Measurements from ENCODE around the gene MMP2. TPM values are rescaled to one million over a fixed set of nuclear protein-coding genes. Genes with fewer than 3 reads are reported as not detected.
A peak's percentile ranks its signal among the peaks of the same experiment; 100 is the strongest.

MMP2 gene
- total RNA-seq, 4 donors from 2014 or later, result 153 to 525 (median 245) TPM

DNA sequence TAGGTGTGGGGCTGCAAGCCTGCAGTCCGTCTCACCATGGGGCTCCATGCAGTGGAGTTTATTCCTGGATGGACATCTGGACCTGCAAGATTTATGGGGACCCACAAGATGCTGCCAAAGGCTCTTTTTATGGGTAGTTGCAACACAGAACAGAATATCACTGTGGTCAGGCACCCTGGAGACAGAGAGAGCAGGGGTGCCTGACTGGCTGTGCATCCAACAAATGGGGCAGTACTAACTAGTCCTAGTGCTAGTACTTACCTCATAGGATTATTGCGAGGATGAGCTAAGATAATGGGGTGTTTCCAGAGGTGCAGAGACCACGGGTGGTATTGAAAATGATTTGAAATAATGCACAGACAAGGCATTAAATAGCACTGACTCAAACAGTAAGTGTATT is 42.4 kb upstream of the MMP2 start:
- TF ChIP-seq EP300 (IDR thresholded peaks at IDR 0.05) (no peak), POLR2A (IDR thresholded peaks at IDR 0.05) (no peak)
- TF ChIP-seq, protein P1, sequence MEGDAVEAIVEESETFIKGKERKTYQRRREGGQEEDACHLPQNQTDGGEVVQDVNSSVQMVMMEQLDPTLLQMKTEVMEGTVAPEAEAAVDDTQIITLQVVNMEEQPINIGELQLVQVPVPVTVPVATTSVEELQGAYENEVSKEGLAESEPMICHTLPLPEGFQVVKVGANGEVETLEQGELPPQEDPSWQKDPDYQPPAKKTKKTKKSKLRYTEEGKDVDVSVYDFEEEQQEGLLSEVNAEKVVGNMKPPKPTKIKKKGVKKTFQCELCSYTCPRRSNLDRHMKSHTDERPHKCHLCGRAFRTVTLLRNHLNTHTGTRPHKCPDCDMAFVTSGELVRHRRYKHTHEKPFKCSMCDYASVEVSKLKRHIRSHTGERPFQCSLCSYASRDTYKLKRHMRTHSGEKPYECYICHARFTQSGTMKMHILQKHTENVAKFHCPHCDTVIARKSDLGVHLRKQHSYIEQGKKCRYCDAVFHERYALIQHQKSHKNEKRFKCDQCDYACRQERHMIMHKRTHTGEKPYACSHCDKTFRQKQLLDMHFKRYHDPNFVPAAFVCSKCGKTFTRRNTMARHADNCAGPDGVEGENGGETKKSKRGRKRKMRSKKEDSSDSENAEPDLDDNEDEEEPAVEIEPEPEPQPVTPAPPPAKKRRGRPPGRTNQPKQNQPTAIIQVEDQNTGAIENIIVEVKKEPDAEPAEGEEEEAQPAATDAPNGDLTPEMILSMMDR (IDR thresholded peaks at IDR 0.05), result no peak
- Histone ChIP-seq H3K27ac (no peak overlapping the region), H3K4me1 (no peaks in the 10 kb centered on the region), H3K36me3 (no peaks in the 10 kb centered on the region), H3K27me3 (no peaks in the 10 kb centered on the region), H3K9me3 (no peaks in the 10 kb centered on the region), H3K4me3 (no peak overlapping the region)
- WGBS, 2 donors, result 84 to 90% methylated on average over 3 of the region's 3 CpGs
- DNase-seq (ENCODE audit: low spot score in 2 of 2), result no peak

DNA sequence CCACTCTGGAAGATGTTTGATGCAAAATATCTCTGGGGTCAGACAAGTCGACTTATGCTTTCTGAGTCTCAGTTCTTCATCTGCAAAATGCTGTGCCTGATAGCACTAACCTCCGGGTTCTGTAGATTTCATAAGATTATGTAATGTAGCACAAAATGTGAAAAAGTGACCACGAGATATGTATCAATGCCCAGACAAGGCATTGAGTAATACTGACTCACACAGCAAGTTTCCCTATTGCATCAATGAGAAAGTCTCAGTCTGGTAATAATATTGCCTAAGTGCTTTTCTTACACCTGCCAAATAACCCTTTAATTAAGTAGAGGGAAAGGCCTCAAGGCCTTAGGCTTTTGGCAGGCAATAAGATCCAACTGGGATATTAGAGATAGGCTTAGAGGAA is 41.4 kb upstream of the MMP2 start:
- TF ChIP-seq, protein P1 (IDR thresholded peaks at IDR 0.05), result no peak
- peak; percentile 82 to 96 for TF ChIP-seq EP300 (IDR thresholded peaks at IDR 0.05)
- Histone ChIP-seq H3K4me1 (no peaks in the 10 kb centered on the region), H3K27me3 (no peaks in the 10 kb centered on the region), H3K9me3 (no peaks in the 10 kb centered on the region), H3K36me3 (no peaks in the 10 kb centered on the region), H3K4me3 (no peak overlapping the region), H3K27ac (peak overlapping the region in 1 of 4 donors; percentile 35)
- DNase-seq (ENCODE audit: low spot score in 2 of 2), result peak in 1 of 2 donors; percentile 45
- WGBS, 2 donors, result 60 to 63% methylated on average over 3 of the region's 3 CpGs

DNA sequence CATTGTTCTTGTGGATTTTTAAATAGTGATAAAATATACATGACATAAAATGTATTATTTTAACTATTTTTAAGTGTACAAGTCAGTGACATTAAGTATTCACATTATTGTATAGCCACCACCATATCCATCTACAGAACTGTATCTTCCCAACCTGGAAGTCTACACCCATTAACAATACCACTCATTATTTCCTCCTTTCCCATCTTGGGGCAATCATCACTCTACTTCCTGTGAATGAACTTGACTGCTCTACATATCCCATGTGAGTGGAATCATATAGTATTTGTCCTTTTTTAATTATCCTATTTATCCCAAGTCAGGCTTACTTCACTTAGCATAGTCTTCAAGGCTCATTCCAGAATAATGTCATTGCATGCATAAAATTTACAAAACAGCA is 40.7 kb upstream of the MMP2 start:
- Histone ChIP-seq H3K4me1 (no peaks in the 10 kb centered on the region), H3K9me3 (no peaks in the 10 kb centered on the region), H3K4me3 (no peak overlapping the region), H3K27ac (no peak overlapping the region), H3K36me3 (no peaks in the 10 kb centered on the region), H3K27me3 (no peaks in the 10 kb centered on the region)
- DNase-seq (ENCODE audit: low spot score in 2 of 2), result no peak
- TF ChIP-seq, protein P1 (IDR thresholded peaks at IDR 0.05), result no peak
- TF ChIP-seq POLR2A (IDR thresholded peaks at IDR 0.05) (no peak), EP300 (IDR thresholded peaks at IDR 0.05) (no peak)

DNA sequence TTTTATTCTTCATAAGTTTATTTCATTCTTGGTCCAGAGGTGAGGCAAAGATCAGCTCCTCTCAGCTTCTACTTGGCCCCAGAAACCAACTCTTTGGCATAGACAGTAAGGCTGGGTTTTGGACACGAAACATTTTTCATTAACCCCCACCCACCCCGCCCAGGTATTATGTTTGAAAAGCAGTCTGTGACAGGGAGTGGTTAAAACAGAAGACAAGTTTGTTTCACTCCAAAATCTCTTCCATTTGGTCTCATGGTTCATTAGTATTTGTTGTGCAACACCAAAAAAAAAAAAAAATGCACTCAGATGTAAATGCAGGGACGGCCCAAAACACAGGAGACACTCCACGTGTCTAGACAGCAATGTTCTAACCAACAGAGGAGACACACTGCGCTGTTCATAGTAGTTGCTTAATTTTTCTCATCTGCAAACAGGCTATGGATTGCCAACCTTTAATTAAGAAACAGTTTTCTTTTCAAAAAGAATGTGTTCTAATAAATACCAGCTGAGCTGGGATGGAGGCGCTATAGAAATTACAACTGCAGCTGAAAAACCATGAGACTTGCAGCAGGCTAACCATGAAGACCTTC is 39.8 kb upstream of the MMP2 start:
- no peak for DNase-seq (ENCODE audit: low spot score in 2 of 2)
- WGBS, 2 donors, result 72 to 76% methylated on average over 6 of the region's 6 CpGs
- Histone ChIP-seq H3K4me3 (no peak overlapping the region), H3K36me3 (no peaks in the 10 kb centered on the region), H3K27ac (no peak overlapping the region), H3K4me1 (no peaks in the 10 kb centered on the region), H3K27me3 (no peaks in the 10 kb centered on the region), H3K9me3 (no peaks in the 10 kb centered on the region)
- TF ChIP-seq, protein P1 (IDR thresholded peaks at IDR 0.05), result no peak
- TF ChIP-seq POLR2A (IDR thresholded peaks at IDR 0.05), result no peak
- peak in 1 of 2 donors; percentile 51 for TF ChIP-seq EP300 (IDR thresholded peaks at IDR 0.05)

DNA sequence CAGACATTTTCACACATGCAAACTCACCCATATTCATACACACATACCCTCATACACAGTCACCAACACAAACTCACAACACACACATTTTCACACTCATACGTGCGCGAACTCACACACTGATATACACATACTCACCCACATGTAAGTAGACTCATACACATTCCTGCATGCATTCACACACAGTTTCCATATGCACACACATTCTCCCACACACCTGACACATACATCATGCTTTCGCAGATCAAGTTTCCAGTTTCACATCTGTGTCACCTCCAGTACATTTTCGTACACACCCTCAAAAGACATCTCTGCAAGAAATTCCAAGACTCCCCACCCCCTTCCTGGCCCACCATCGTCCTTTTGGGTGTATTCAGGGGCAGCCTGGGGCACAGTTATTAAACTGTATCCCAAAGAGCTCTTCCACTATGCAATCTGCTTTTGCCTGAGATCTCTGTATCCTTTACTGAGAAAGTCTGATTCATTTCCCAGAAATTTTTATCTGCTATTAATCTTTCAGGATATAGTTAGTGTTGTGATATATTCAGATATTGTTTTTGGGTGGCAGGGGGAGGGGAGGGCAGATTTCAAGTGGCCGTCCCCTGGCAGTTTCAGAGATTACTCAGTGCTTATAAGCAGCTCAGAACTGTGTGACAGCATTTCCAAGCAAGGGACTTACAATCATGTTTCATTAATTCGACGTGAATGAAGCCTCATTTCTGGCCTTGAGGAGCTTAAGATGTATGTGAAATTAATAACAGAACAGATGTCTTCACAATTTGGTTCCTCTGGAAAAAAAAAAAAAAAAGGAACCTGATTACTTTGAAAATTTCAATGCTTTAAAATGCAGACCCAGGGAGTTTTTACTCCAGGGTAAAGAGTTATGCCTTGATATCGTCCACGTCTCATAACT is 35.3 kb upstream of the MMP2 start:
- H3K36me3 ChIP-seq, result no peaks in the 10 kb centered on the region
- no peaks in the 10 kb centered on the region for H3K27me3 ChIP-seq
- peaks cover 0 to 5% (median 0%) of the 10 kb centered on the region in 4 donors for H3K9me3 ChIP-seq
- no peak for DNase-seq (ENCODE audit: low spot score in 2 of 2)
- no peak overlapping the region for H3K27ac ChIP-seq
- TF ChIP-seq, protein P1 (IDR thresholded peaks at IDR 0.05), result no peak
- TF ChIP-seq POLR2A (IDR thresholded peaks at IDR 0.05) (no peak), EP300 (IDR thresholded peaks at IDR 0.05) (no peak)
- WGBS, 2 donors, result 57 to 65% methylated on average over 11 of the region's 11 CpGs
- no peak overlapping the region for H3K4me3 ChIP-seq
- H3K4me1 ChIP-seq, result no peaks in the 10 kb centered on the region
